BLaER1 (cell line): ENCODE results near the gene NEURL1B.

Source experiments
- H3K27ac ChIP-seq: shearing (Covaris generic); formaldehyde crosslinking; 2 replicates; pipeline ENCODE4 v1.8.1; 2022
- H3K27me3 ChIP-seq: shearing (Covaris generic); formaldehyde crosslinking; 2 replicates; pipeline ENCODE4 v1.8.1; 2022
- H3K36me3 ChIP-seq: shearing (Covaris generic); formaldehyde crosslinking; 2 replicates; pipeline ENCODE4 v1.8.1; 2022
- H3K4me1 ChIP-seq: shearing (Covaris generic); formaldehyde crosslinking; 2 replicates; pipeline ENCODE4 v1.8.1; 2022
- H3K4me2 ChIP-seq: shearing (Covaris generic); formaldehyde crosslinking; 2 replicates; pipeline ENCODE4 v1.8.1; 2022
- H3K4me3 ChIP-seq: shearing (Covaris generic); formaldehyde crosslinking; 2 replicates; pipeline ENCODE4 v1.8.1; 2022
- H3K9ac ChIP-seq: shearing (Covaris generic); formaldehyde crosslinking; 2 replicates; pipeline ENCODE4 v1.8.1; 2022
- H3K9me3 ChIP-seq: shearing (Covaris generic); formaldehyde crosslinking; 2 replicates; pipeline ENCODE4 v1.8.1; 2022
- H4K20me1 ChIP-seq: shearing (Covaris generic); formaldehyde crosslinking; 2 replicates; pipeline ENCODE4 v1.8.1; 2022
- Cebpa-rat ChIP-seq: shearing (Covaris generic); IDR thresholded peaks from 2 replicates; pipeline ENCODE4 v1.8.1; 2022

The NEURL1B gene

GRCh38 chr5:172697123-172698121 lies 56.4 kb downstream of the NEURL1B start:
- Histone ChIP-seq H3K27me3 (no peaks in the 10 kb centered on the region), H4K20me1 (no peaks in the 10 kb centered on the region), H3K9ac (peak overlapping the region; percentile 79), H3K4me1 (peaks cover 68% of the 10 kb centered on the region), H3K4me2 (peak overlapping the region; percentile 92), H3K9me3 (no peaks in the 10 kb centered on the region), H3K27ac (peak overlapping the region; percentile 82), H3K36me3 (peaks cover 3% of the 10 kb centered on the region; the same call in 1 of the 2 replicates), H3K4me3 (peak overlapping the region; percentile 70)
- no peak for TF ChIP-seq Cebpa-rat

GRCh38 chr5:172699423-172699822 lies 58.4 kb downstream of the NEURL1B start:
- no peak overlapping the region for H3K27ac ChIP-seq
- TF ChIP-seq Cebpa-rat = no peak
- no peaks in the 10 kb centered on the region for H3K27me3 ChIP-seq
- H3K9ac ChIP-seq = no peak overlapping the region
- H3K9me3 ChIP-seq = no peaks in the 10 kb centered on the region
- no peak overlapping the region for H3K4me2 ChIP-seq
- H4K20me1 ChIP-seq = no peaks in the 10 kb centered on the region
- H3K4me3 ChIP-seq = no peak overlapping the region
- H3K36me3 ChIP-seq = no peaks in the 10 kb centered on the region
- H3K4me1 ChIP-seq = peaks cover 72% of the 10 kb centered on the region

- TF ChIP-seq Cebpa-rat = no peak
- Histone ChIP-seq H3K4me1 (peaks cover 66% of the 10 kb centered on the region), H3K4me2 (peak overlapping the region; percentile 71), H3K27ac (peak overlapping the region; percentile 38; the same call in 1 of the 2 replicates), H3K36me3 (no peaks in the 10 kb centered on the region), H4K20me1 (no peaks in the 10 kb centered on the region), H3K9me3 (no peaks in the 10 kb centered on the region), H3K9ac (peak overlapping the region; percentile 38; the same call in 1 of the 2 replicates), H3K4me3 (no peak overlapping the region), H3K27me3 (no peaks in the 10 kb centered on the region)
These were observed 58.9 kb downstream of the NEURL1B start for GRCh38 chr5:172699999-172700364.

DNA sequence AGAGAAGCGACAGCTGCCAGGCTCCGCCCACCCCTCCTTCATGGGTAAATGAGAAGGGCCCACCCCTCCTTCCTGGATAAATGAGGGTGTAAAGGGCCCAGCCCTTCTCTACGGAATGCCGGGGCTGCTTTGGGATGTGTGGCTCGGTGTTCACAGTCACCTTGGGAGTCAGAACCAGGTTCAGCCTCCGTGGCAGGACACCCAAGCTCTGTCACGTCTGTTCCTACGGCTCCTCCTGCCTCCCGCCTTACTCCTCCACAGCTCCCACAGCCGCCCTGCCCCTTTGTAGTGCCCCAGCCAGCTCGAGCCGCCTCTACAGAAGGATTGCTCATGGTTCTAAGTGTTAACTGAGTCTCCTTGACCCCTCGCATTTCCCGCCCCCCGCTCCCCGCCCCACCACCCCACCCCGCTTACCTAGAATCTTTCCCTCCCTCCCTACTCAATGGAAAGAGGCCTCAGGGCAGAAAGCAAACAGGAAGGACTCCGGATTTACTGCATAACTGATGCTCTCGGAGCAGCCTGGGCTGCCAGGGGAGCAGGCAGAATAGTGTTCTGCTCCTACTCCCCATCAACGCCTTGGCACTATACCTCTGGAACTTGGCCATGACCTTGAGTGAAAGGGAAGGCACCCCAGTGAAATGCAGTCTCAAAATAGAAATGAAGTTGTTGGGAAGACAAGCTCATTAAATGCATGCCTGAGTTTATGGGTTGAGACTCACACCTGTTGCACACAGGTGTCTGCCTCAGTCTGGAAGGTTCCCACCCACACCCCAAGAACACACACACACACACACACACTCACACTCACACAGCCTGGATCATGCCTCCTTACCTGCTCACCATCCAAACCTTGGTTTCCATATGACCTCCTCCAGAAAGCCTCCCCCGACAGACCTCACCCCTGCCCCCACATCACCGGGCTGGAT lies 59.6 kb downstream of the NEURL1B start:
- Histone ChIP-seq H3K4me2 (peak overlapping the region; percentile 82), H4K20me1 (no peaks in the 10 kb centered on the region), H3K36me3 (no peaks in the 10 kb centered on the region), H3K27ac (peak overlapping the region; percentile 38; the same call in 1 of the 2 replicates), H3K9ac (peak overlapping the region; percentile 38; the same call in 1 of the 2 replicates), H3K4me1 (peaks cover 60% of the 10 kb centered on the region), H3K9me3 (no peaks in the 10 kb centered on the region), H3K4me3 (no peak overlapping the region), H3K27me3 (no peaks in the 10 kb centered on the region)
- TF ChIP-seq Cebpa-rat = no peak

DNA sequence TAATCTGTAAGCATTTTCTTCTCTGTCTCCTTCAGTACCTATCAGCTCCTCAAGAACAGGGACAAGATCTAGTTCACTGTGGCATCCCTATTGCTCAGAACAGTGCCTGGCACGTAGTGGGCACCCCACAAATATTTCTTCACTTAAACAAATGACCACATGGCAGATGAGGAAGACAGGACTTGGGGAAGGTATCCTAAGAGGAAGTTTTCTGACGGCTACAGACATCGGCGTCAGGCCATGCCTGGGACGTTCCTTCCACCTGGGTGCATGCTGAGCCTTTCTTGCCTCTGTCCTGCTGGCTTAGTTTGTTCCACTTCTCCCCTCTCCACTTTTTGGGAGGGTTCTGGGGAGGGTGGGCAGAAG lies 60.2 kb downstream of the NEURL1B start:
- H3K27ac ChIP-seq = peak overlapping the region; percentile 28
- H3K27me3 ChIP-seq = no peaks in the 10 kb centered on the region
- peak overlapping the region; percentile 82 for H3K4me2 ChIP-seq
- no peaks in the 10 kb centered on the region for H4K20me1 ChIP-seq
- TF ChIP-seq Cebpa-rat = no peak
- H3K9me3 ChIP-seq = no peaks in the 10 kb centered on the region
- H3K4me3 ChIP-seq = 0 out of 2 replicates have a peak overlapping the region, but pooled peaks have one; percentile 32
- peak overlapping the region; percentile 45; the same call in 1 of the 2 replicates for H3K9ac ChIP-seq
- H3K36me3 ChIP-seq = no peaks in the 10 kb centered on the region
- peaks cover 60% of the 10 kb centered on the region for H3K4me1 ChIP-seq

DNA sequence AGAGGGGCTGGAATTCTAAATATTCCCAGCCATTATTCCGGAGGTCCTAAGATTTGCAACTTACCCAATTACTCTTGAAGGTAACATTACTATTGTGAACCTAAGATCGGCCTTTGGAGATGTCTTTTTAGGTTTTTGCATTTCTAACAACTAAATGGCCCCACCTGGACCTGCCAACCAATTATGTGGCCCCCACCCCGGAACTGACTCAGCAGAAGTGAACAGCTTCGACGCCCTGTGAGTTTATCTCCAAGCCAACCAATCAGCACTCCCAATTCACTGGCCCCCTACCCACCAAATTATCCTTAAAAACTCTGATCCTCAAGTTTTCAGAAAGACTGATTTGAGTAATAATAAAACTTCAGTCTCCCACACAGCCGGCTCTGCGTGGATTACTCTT lies 62.9 kb downstream of the NEURL1B start:
- H3K4me2 ChIP-seq = no peak overlapping the region
- no peak overlapping the region for H3K9ac ChIP-seq
- no peak for TF ChIP-seq Cebpa-rat
- H3K4me1 ChIP-seq = peaks cover 67% of the 10 kb centered on the region
- H4K20me1 ChIP-seq = no peaks in the 10 kb centered on the region
- no peaks in the 10 kb centered on the region for H3K27me3 ChIP-seq
- H3K9me3 ChIP-seq = no peaks in the 10 kb centered on the region
- H3K27ac ChIP-seq = no peak overlapping the region
- H3K4me3 ChIP-seq = no peak overlapping the region
- H3K36me3 ChIP-seq = no peaks in the 10 kb centered on the region

GRCh38 chr5:172705576-172706084 lies 64.6 kb downstream of the NEURL1B start:
- H3K9ac ChIP-seq = peak overlapping the region; percentile 43; the same call in 1 of the 2 replicates
- peak overlapping the region; percentile 76; the same call in 1 of the 2 replicates for H3K27ac ChIP-seq
- no peak overlapping the region for H3K4me3 ChIP-seq
- H4K20me1 ChIP-seq = no peaks in the 10 kb centered on the region
- H3K9me3 ChIP-seq = no peaks in the 10 kb centered on the region
- H3K36me3 ChIP-seq = no peaks in the 10 kb centered on the region
- no peak for TF ChIP-seq Cebpa-rat
- H3K27me3 ChIP-seq = no peaks in the 10 kb centered on the region
- peaks cover 69% of the 10 kb centered on the region for H3K4me1 ChIP-seq
- H3K4me2 ChIP-seq = peak overlapping the region; percentile 77

DNA sequence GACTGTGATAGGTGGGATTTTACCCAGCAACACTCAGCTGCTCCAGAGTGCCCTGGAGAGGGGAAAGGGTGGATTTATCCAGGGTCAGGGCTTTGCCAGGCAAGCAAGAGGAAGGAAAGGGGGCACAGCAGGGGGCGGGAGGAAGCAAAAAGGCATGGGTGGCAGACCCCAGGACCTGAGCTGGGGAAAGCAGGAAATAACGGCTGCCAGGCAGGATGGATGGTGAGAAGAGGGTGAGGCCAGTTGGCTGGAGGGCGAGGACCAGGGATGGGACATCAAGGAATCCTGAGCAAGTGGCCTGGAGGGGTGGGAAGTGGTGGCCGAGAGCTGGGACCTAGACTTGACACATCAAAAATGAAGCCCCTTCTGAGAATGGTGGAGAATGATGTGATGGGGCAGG lies 65.7 kb downstream of the NEURL1B start:
- H4K20me1 ChIP-seq = no peaks in the 10 kb centered on the region
- peak overlapping the region; percentile 77 for H3K4me2 ChIP-seq
- H3K9ac ChIP-seq = peak overlapping the region; percentile 68
- no peak for TF ChIP-seq Cebpa-rat
- H3K27ac ChIP-seq = peak overlapping the region; percentile 76
- no peaks in the 10 kb centered on the region for H3K27me3 ChIP-seq
- no peak overlapping the region for H3K4me3 ChIP-seq
- H3K36me3 ChIP-seq = no peaks in the 10 kb centered on the region
- peaks cover 66% of the 10 kb centered on the region for H3K4me1 ChIP-seq
- H3K9me3 ChIP-seq = no peaks in the 10 kb centered on the region

GRCh38 chr5:172707285-172708182 lies 66.5 kb downstream of the NEURL1B start:
- H3K4me2 ChIP-seq = peak overlapping the region; percentile 77
- H3K9me3 ChIP-seq = no peaks in the 10 kb centered on the region
- peak overlapping the region; percentile 76; the same call in 1 of the 2 replicates for H3K27ac ChIP-seq
- H3K9ac ChIP-seq = peak overlapping the region; percentile 68
- no peaks in the 10 kb centered on the region for H4K20me1 ChIP-seq
- peaks cover 59% of the 10 kb centered on the region for H3K4me1 ChIP-seq
- H3K27me3 ChIP-seq = no peaks in the 10 kb centered on the region
- H3K4me3 ChIP-seq = no peak overlapping the region
- H3K36me3 ChIP-seq = no peaks in the 10 kb centered on the region
- TF ChIP-seq Cebpa-rat = no peak
